ENCODE measurements around the gene KLRD1.
"Not testable (repeated sequence)": the region's sequence is repeated elsewhere in the genome, so short reads cannot be mapped to it uniquely, and the experiment has no call there.

KLRD1 gene

GRCh38 chr12:10365696-10366405, 58.2 kb downstream of the KLRD1 start:
- intact Hi-C loops (cut with DNase I), result no loop called here

GRCh38 chr12:10366875-10367274, 59.2 kb downstream of the KLRD1 start:
- DNase-seq, result no peak

More at GRCh38 chr12:10365696-10366405, 58.2 kb downstream of the KLRD1 start:
- DNase-seq, result no peak

GRCh38 chr12:10367714-10368113, 60.0 kb downstream of the KLRD1 start:
- intact Hi-C loops (cut with DNase I), result not testable (repeated sequence)

More at GRCh38 chr12:10366875-10367274, 59.2 kb downstream of the KLRD1 start:
- intact Hi-C loops (cut with DNase I), result no loop called here

GRCh38 chr12:10368206-10369171, 60.8 kb downstream of the KLRD1 start:
- DNase-seq, result peak in 2 of 10 donors; percentile 55 to 73
- intact Hi-C loops (cut with DNase I), result no loop called here

More at GRCh38 chr12:10367714-10368113, 60.0 kb downstream of the KLRD1 start:
- not testable (repeated sequence) for DNase-seq

- intact Hi-C loops (cut with DNase I), result no loop called here
- peak in 1 of 10 donors; percentile 65 for DNase-seq
Observed at GRCh38 chr12:10369557-10370415, 62.1 kb downstream of the KLRD1 start.

GRCh38 chr12:10371893-10372535, 64.3 kb downstream of the KLRD1 start:
- intact Hi-C loops (cut with DNase I); DNase-seq: not testable (repeated sequence)

- peak in 2 of 10 donors; percentile 67 to 72 for DNase-seq
- intact Hi-C loops (cut with DNase I), result no loop called here
Observed at GRCh38 chr12:10372559-10372958, 64.9 kb downstream of the KLRD1 start.

- no peak for DNase-seq
- intact Hi-C loops (cut with DNase I), result no loop called here
Observed at GRCh38 chr12:10374624-10375018, 67.0 kb downstream of the KLRD1 start.

GRCh38 chr12:10378737-10379136, 71.1 kb downstream of the KLRD1 start:
- intact Hi-C loops (cut with DNase I); DNase-seq: not testable (repeated sequence)

Data from posterior cingulate gyrus (tissue), 11 donors.